Activated T-helper 1 cell treated with anti-CD3 and anti-CD28 coated beads, Interleukin-12 subunit alpha, Interleukin-12 subunit beta, Interleukin-2, Interleukin-4 antibody, amounts not matched to agents 30 ng/mL and 10 ng/mL and 1 ng/mL, durations not matched to agents 14 hours and 24 hours and 36 hours (primary cell): ENCODE data around the gene KLHL40. TPM values are rescaled to one million over a fixed set of nuclear protein-coding genes. Genes with fewer than 3 reads are reported as not detected.
"Not testable (repeated sequence)": the region's sequence is repeated elsewhere in the genome, so short reads cannot be mapped to it uniquely, and the experiment has no call there.

Experiments
- DNase-seq: peaks from one replicate; pipeline ENCODE4 v3.0.0; 2021; ENCODE audit warnings: low spot score
- H3K27ac Mint-ChIP-seq: one replicate; pipeline ENCODE4 v1.8.0; 2021; ENCODE audit warnings: mild to moderate bottlenecking, mixed read lengths
- H3K27me3 Mint-ChIP-seq: one replicate; pipeline ENCODE4 v1.8.0; 2022; ENCODE audit warnings: mild to moderate bottlenecking, moderate library complexity, mixed read lengths; ENCODE audit not compliant: insufficient read depth
- H3K36me3 Mint-ChIP-seq: one replicate; pipeline ENCODE4 v1.8.0; 2021; ENCODE audit warnings: low read depth, mixed read lengths
- H3K4me1 Mint-ChIP-seq: one replicate; pipeline ENCODE4 v1.8.0; 2021; ENCODE audit warnings: low read depth, mixed read lengths
- H3K4me3 Mint-ChIP-seq: one replicate; pipeline ENCODE4 v1.8.0; 2021; ENCODE audit warnings: mild to moderate bottlenecking, moderate library complexity, mixed read lengths
- H3K9me3 Mint-ChIP-seq: one replicate; pipeline ENCODE4 v1.8.0; 2021; ENCODE audit warnings: mixed read lengths
- intact Hi-C: fragments of 100-400 bp; cut with micrococcal nuclease; formaldehyde crosslinking; loops from one replicate; pipeline ENCODE4 v1.15.1; 2024
- total RNA-seq: library from RNA; stranded (reverse); gene quantifications from 2 replicates; pipeline ENCODE4 v1.2.3, GENCODE V29; 2022

The KLHL40 gene
- total RNA-seq, 1 donor from 2014 or later, result not detected

- H3K9me3 Mint-ChIP-seq, H3K27me3 Mint-ChIP-seq, DNase-seq, H3K27ac Mint-ChIP-seq, intact Hi-C loops, H3K36me3 Mint-ChIP-seq, H3K4me3 Mint-ChIP-seq, H3K4me1 Mint-ChIP-seq: not testable (repeated sequence)
Measured at GRCh38 chr3:42722442-42722841, 37.1 kb downstream of the KLHL40 start.

GRCh38 chr3:42723219-42723618 is 37.9 kb downstream of the KLHL40 start:
- no peaks in the 10 kb centered on the region for H3K36me3 Mint-ChIP-seq
- H3K27me3 Mint-ChIP-seq, result peaks cover 10% of the 10 kb centered on the region
- H3K4me3 Mint-ChIP-seq, result no peak overlapping the region
- intact Hi-C loops, result no loop called here
- H3K4me1 Mint-ChIP-seq, result no peaks in the 10 kb centered on the region
- no peak overlapping the region for H3K27ac Mint-ChIP-seq
- DNase-seq, result no peak
- no peaks in the 10 kb centered on the region for H3K9me3 Mint-ChIP-seq

DNA sequence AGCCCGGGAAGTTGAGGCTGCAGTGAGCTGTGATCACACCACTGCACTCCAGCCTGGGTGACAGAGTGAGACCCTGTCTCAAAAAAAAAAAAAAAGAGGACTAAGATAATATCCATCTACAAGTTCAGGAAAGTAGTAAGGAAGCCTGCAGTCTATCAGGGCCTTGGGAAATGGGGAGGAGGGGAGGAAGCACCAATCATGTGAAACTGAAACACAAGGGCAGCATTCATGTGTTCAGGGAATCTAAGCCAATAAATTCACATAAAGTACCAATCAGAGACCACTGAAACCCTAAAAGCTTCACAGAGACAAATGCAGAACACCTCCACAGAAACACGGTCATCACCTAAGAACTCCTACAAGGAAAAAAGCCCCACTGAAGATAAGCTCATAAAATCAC is 40.1 kb downstream of the KLHL40 start:
- no peak overlapping the region for H3K4me3 Mint-ChIP-seq
- no peaks in the 10 kb centered on the region for H3K36me3 Mint-ChIP-seq
- intact Hi-C loops, result no loop called here
- H3K9me3 Mint-ChIP-seq, result no peaks in the 10 kb centered on the region
- peaks cover 11% of the 10 kb centered on the region for H3K27me3 Mint-ChIP-seq
- DNase-seq, result no peak
- no peak overlapping the region for H3K27ac Mint-ChIP-seq
- no peaks in the 10 kb centered on the region for H3K4me1 Mint-ChIP-seq

- DNase-seq, result no peak
- intact Hi-C loops, result no loop called here
- Mint-ChIP-seq H3K4me1 (no peaks in the 10 kb centered on the region), H3K27ac (no peak overlapping the region), H3K4me3 (no peak overlapping the region), H3K36me3 (no peaks in the 10 kb centered on the region), H3K27me3 (peaks cover 11% of the 10 kb centered on the region), H3K9me3 (no peaks in the 10 kb centered on the region)
Measured at GRCh38 chr3:42728056-42728455, 42.7 kb downstream of the KLHL40 start.

- intact Hi-C loops, result no loop called here
- Mint-ChIP-seq H3K36me3 (no peaks in the 10 kb centered on the region), H3K9me3 (no peaks in the 10 kb centered on the region), H3K4me3 (no peak overlapping the region), H3K4me1 (no peaks in the 10 kb centered on the region), H3K27ac (no peak overlapping the region), H3K27me3 (peaks cover 11% of the 10 kb centered on the region)
- DNase-seq, result no peak
Measured at GRCh38 chr3:42728668-42729364, 43.5 kb downstream of the KLHL40 start.

GRCh38 chr3:42729404-42730145 is 44.2 kb downstream of the KLHL40 start:
- Mint-ChIP-seq H3K27ac (no peak overlapping the region), H3K4me1 (no peaks in the 10 kb centered on the region), H3K4me3 (no peak overlapping the region), H3K27me3 (peaks cover 11% of the 10 kb centered on the region), H3K9me3 (no peaks in the 10 kb centered on the region), H3K36me3 (no peaks in the 10 kb centered on the region)
- no peak for DNase-seq
- intact Hi-C loops, result no loop called here

GRCh38 chr3:42730294-42730693 is 45.0 kb downstream of the KLHL40 start:
- Mint-ChIP-seq H3K4me3 (no peak overlapping the region), H3K27ac (no peak overlapping the region), H3K4me1 (no peaks in the 10 kb centered on the region), H3K36me3 (no peaks in the 10 kb centered on the region), H3K9me3 (no peaks in the 10 kb centered on the region), H3K27me3 (peaks cover 11% of the 10 kb centered on the region)
- intact Hi-C loops, result no loop called here
- no peak for DNase-seq

DNA sequence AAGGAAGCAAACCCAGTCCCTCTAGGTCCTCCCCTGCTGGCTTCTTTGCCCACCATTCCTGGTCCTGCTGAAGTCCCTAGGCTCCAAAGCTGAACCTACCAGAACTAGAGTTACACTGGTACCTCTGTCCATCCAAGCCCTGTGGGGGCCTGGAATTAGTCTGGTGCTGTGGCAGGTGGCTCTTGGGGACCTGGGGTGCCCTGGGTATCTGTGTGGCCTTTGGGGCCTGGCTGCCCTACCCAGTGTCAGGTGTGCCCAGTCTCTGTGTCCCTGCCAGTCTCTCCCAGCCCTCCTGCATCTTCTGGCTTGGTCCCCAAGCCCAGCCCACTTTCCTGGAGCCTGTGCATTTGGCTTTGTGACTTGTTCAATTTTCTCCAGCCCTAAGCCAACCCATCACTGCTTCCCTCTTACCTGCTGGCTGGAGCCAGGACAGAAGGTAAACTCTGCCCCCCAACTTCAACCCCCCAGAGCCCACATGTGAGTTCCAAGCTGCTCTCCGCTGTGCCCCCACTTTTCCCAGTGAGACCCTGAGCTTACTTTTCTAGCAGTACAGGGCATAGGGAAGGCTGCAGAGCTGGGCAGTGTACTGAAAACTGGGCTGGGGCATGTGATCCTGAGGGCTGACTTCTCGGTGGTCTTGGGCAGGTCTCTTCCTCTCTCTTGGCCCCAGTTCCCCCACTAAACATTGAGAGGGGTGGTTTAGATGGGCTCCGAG is 45.5 kb downstream of the KLHL40 start:
- Mint-ChIP-seq H3K27ac (no peak overlapping the region), H3K36me3 (no peaks in the 10 kb centered on the region), H3K27me3 (peaks cover 7% of the 10 kb centered on the region), H3K4me1 (no peaks in the 10 kb centered on the region), H3K4me3 (no peak overlapping the region), H3K9me3 (no peaks in the 10 kb centered on the region)
- DNase-seq, result no peak
- intact Hi-C loops, result no loop called here

DNA sequence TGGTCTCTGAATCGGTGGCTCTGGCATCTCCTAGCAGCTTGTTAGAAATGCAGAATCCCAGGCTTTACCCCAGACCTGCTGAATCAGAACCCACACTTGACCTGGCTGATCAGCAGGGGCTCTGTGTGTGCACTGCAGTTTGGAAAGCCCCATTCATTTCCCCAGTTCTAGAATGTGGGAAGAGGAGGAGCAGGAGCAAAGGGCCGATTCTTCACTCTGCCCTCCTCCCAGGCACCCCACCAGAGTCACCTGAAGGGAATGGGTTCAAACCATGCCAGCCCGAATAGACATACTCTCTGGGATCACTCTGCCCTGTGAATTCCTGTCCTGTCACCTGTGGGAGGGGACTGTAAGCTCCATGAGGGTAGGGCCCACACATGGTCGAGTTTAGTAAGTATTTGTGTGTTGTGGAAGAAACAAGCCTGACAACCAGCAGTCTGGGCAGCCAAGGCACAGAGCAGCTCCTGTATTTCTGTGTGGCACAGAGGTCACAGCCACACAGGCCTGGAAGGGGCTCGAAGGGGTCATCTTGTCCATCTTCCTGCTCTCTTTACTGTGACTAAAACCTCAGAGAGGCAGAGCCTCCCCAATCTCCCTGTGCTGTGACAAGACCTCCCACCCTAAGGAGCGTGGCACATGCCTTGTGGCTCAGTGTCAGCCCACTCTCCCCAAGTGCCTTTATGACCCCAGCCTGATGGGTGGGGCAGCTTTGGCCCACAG is 46.3 kb downstream of the KLHL40 start:
- Mint-ChIP-seq H3K9me3 (no peaks in the 10 kb centered on the region), H3K4me1 (no peaks in the 10 kb centered on the region), H3K27me3 (peaks cover 7% of the 10 kb centered on the region), H3K36me3 (no peaks in the 10 kb centered on the region), H3K27ac (no peak overlapping the region), H3K4me3 (no peak overlapping the region)
- DNase-seq, result no peak
- intact Hi-C loops, result no loop called here

- H3K4me3 Mint-ChIP-seq, result no peak overlapping the region
- H3K9me3 Mint-ChIP-seq, result no peaks in the 10 kb centered on the region
- H3K36me3 Mint-ChIP-seq, result no peaks in the 10 kb centered on the region
- no peaks in the 10 kb centered on the region for H3K4me1 Mint-ChIP-seq
- H3K27ac Mint-ChIP-seq, result no peak overlapping the region
- intact Hi-C loops, result no loop called here
- DNase-seq, result no peak
- H3K27me3 Mint-ChIP-seq, result peaks cover 7% of the 10 kb centered on the region
Measured at GRCh38 chr3:42732196-42732828, 47.0 kb downstream of the KLHL40 start.

DNA sequence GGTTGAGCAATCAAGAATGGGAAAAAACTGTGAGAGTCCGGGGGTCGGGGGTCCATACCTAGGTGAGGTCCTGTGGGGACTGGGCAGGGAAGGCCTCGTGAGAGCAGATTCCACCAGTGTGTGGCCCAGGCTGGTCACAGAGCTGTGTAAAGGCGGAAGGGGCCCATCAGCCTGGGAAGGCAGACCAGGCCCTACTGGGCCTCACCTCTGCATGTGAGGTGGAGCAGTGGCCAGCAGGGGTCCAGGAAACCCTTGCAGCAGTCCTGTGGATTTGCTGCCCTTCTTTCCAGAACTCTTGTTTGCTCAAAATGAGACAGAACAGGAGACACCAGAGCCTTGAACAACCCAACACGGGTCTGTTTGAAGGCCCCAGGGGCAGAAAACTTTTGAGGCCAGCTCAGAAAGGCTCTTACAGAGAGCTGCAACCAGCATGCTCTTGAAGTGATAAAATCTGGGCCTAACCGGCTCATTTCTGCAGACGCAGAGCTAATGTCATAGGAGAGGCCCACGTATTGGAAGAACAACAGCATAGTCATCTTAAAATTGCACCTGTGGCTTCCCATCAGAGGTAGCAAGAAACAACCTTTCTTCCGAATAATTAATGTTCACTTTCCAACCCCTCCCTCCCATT is 47.6 kb downstream of the KLHL40 start:
- Mint-ChIP-seq H3K27ac (no peak overlapping the region), H3K4me3 (no peak overlapping the region), H3K9me3 (no peaks in the 10 kb centered on the region), H3K4me1 (no peaks in the 10 kb centered on the region), H3K36me3 (no peaks in the 10 kb centered on the region), H3K27me3 (peaks cover 6% of the 10 kb centered on the region)
- DNase-seq, result no peak
- intact Hi-C loops, result no loop called here
